Activated CD4-positive, alpha-beta T cell treated with anti-CD3 and anti-CD28 coated beads, Interleukin-2, amount 50 U/mL, for 24 hours (primary cell): ENCODE measurements around the gene CCDC70.

Source experiments
- DNase-seq, 2 donors: peaks; one replicate each; pipeline ENCODE4 v3.0.0-alpha.2; 2020; ENCODE audit warnings: low read depth in 1 of 2, low spot score in 1 of 2

Gene CCDC70

GRCh38 chr13:51828730-51829567 lies 32.8 kb upstream of the CCDC70 start:
- no peak for DNase-seq

GRCh38 chr13:51829568-51829899 lies 32.2 kb upstream of the CCDC70 start:
- no peak for DNase-seq

DNA sequence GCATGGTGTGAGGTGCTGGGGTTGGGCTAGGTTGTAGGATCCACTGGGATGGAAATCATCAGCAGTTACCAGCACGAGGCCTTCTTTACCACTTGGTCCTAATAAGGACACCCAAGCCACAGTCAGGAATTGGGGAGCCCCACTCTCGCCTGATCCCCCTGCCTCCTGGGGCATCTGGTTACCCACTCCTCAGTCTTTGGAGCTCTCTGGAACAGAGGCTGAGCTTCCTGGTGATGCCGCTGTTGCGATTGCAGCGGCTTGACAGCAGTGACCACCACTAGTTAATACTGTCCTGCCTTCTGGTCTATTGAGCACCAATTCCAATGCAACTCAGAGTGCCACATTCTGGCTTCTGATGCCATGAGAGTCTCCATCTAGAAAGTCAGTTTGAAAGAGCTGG lies 30.2 kb upstream of the CCDC70 start:
- no peak for DNase-seq

- peak in 1 of 2 donors; percentile 55 for DNase-seq
These were observed 29.2 kb upstream of the CCDC70 start for GRCh38 chr13:51832471-51833152.

DNA sequence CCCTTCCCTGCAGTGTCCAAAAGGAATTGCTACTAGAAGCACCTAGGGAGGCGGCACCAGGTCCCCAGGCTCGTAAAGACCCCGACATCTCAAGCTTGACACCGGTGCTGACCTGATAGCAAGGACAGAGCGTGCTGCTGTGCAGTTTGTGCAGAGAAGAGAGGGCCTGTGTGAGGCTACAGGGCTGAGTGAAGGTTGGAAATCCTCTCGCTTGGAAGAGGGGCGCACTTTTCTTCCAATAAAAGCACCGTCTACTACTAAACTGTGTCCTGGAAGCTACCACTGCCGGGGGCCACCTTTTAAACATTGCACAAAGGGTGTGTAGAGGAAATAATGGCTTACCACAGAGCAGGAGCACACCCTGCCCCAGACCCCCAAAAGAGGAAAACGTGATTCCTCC lies 27.8 kb upstream of the CCDC70 start:
- no peak for DNase-seq

GRCh38 chr13:51834581-51835171 lies 27.1 kb upstream of the CCDC70 start:
- no peak for DNase-seq

DNA sequence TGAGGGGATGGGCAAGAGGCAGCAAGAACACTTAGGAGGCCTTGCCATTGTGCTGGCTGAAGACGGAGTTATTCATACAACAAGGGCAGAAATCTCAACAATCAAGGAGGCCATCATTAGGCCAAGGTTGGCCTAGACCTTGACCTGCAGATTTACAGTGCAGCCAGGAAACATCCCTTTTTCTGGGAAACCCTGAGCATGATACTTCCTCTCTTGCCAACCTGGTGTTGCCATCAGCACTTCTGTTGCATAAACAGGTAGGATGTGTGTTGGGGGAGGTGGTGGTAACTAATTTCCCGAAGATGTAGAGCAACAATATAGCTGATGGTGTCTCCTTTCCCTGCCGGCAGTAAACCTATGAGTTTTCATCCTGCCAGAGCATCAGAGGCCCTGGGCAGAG lies 24.8 kb upstream of the CCDC70 start:
- DNase-seq: no peak

GRCh38 chr13:51838240-51838846 lies 23.4 kb upstream of the CCDC70 start:
- DNase-seq: no peak

- no peak for DNase-seq
These were observed 21.8 kb upstream of the CCDC70 start for GRCh38 chr13:51839711-51840540.

DNA sequence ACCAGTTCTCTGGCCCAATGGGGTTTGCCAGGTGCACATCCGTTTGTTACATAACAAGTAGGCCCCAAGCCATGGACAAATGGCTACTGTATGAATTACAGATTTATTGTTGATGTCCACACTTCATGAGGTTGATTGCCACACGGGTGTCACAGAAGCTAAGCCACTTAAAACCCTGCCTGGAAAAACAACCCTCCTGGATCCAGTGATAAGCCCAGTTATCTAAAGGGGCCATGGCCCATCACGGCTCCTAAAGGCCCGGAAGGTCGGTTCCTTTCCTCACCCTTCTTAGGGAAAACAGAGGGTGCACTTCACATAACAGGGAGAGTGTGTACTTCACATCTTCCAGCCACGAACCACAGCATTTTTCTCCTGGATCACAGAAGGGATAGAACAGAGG lies 20.9 kb upstream of the CCDC70 start:
- no peak for DNase-seq

DNA sequence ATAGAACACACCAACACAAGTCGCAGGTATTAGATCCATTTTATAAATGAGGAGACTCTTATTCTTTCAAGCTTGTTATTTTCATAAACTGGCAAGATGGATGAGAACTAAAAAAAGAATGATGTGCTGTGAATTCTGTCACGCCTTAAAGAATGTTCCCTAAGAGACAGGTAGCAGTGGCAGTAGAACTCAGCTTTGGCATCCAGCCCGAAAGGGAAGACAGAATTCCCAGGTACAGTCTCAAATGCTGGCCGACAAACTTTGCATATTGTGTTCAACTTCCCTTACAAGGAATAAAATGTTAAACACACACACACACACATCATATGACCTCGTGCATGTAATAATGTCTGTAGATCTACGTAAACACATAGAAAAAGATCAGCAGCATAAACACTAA lies 20.0 kb upstream of the CCDC70 start:
- DNase-seq: no peak

DNA sequence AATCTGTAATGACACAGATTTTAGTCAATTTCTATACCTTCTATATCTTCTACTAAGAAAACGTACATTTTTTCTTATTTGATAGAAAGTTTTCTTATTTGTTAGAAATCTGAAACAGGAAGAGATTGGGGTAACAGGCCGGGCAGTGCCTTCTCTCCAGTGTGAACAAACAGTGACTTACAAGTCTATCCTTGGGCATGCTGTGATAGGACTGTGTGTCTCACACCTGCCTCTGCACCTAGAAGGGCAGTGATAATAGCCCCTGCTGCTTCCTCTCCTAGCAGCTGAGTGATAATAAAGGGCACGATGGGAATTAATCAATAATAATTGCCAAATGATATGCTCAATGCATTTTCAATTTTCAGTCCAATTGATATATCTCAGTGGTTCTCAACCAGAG lies 18.2 kb upstream of the CCDC70 start:
- no peak for DNase-seq

DNA sequence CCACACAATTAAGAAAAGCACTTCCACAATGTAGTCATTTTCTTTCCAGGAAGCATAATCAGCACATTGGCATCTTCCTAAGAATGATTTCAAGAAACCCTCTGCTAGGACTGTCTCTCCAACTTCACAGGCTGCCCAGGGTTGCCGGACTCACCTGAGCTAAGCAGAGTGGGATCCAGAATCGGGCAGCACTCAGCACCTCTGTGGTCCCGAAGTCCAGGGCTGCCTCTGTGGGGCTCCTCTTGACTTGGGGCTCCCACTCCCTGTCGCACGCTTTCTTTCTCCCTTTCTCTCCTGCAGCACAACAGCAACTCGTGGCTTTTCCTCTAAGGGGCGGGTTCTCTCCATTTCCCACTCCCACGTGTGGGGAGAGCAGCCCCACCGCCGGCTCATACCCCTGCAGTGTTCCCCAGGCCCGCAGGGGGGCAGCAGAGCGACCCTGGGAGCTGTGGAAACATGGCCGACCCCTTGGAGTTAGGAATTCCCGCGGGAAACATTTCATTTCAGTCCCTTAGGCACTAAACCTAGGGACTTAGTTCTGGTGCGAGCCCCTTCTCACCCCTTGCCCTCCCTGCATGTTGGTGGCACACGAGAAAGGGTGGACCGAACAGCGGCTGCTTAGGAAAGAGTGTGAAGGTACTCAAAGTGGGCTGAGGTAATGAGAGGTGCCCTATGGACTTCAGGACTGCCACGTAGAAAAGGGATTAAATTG lies 16.8 kb upstream of the CCDC70 start, which contains the start of gene TMEM272:
TSS of gene TMEM272 (minus strand) at position 316 of the 712 bp plus-strand sequence. CDS start 6,647 bp downstream, outside the sequence.
- DNase-seq: peak in 1 of 2 donors; percentile 44

- no peak for DNase-seq
These were observed 16.0 kb upstream of the CCDC70 start for GRCh38 chr13:51845574-51846318.

GRCh38 chr13:51846756-51847155 lies 15.0 kb upstream of the CCDC70 start:
- DNase-seq: no peak

DNA sequence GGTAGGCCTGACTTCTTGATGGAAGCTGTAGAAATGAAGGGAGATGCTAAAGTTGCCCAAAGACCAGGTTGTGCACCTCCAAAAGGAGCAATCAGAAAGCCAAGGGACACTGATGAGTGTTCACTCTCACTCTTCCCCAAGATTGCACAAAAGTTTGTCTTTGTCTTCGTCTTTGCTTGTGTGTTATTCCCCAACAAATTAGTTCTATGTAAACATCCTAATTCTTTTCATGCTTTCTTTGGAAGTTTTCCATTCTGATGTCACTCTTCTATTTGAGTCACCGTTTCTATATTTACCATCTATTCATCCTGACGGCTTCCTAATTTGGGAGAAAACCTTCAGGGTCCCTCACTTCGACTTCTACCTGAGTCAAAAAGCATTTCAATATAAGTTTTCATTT lies 13.1 kb upstream of the CCDC70 start:
- no peak for DNase-seq

GRCh38 chr13:51849145-51850101 lies 12.3 kb upstream of the CCDC70 start:
- no peak for DNase-seq

DNA sequence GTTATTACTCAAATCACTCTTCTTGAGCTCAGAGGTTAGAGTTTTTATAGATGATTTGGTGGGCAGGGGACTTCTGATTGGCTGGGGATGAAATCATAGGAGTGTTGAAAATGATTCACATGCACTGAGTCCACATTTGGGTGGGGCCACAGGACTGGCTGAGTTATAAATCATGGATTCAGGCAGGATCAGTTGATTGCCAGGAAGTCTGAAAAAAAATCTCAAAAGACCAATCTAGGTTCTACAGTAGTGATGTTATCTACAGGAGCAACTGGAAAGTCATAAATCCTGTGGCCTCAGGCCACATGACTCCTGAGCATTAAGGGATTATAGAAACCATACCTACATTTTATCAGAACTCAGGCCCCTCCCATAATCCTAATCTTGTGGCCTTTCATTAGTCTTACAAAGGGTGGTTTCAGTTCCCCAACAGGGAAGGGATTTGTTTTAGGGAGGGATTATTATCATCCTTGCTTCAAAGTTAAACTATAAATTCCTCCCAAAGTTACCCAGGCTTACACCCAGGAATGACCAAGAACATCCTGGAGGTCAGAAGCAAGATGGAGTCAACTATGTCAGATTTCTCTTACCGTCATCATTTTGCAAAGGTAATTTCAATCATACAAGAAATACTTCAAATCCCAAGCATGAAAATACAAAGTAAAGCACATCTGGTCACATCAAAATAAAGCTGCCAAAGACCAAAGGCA lies 5.6 kb upstream of the CCDC70 start:
- DNase-seq: no peak
